SKM-1 treated with dmso at 0.1 percent for 144 hours (cell line): Measurements from ENCODE around the gene CERS6.
"Not testable (repeated sequence)": the region's sequence is repeated elsewhere in the genome, so short reads cannot be mapped to it uniquely, and the experiment has no call there.

Source experiments
- DNase-seq: peaks from one replicate; lab custom pipeline; 2025; ENCODE audit not compliant: unreplicated experiment; lab: John Stamatoyannopoulos, UW

The CERS6 gene

GRCh38 chr2:168495524-168495923 lies 39.5 kb downstream of the CERS6 start:
- no peak for DNase-seq

- no peak for DNase-seq
These were observed 40.8 kb downstream of the CERS6 start for GRCh38 chr2:168496906-168497305.

DNA sequence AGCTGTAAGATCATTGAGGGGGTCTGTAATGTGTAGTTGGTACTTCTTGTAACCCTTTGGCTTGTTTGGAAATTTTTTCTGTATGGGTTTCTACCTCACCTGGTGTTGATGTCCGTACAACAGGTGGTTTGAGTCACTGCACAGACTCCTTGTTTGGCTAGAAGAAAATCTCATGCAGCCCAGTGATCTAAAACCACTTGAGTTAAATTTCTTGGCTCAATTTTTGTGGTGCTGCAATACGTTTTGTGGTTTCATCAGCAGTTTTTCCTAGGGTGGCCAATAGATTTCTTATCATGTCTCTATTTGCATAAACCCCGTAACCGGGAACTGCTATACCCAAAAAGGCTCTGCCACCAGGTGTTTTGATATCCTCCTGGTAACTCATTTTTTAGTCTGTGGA lies 43.4 kb downstream of the CERS6 start:
- no peak for DNase-seq

- DNase-seq: no peak
These were observed 44.4 kb downstream of the CERS6 start for GRCh38 chr2:168500516-168500915.

- no peak for DNase-seq
These were observed 45.5 kb downstream of the CERS6 start for GRCh38 chr2:168501466-168502065.

GRCh38 chr2:168502852-168503251 lies 46.8 kb downstream of the CERS6 start:
- not testable (repeated sequence) for DNase-seq

GRCh38 chr2:168503901-168504300 lies 47.8 kb downstream of the CERS6 start:
- no peak for DNase-seq

- DNase-seq: no peak
These were observed 48.3 kb downstream of the CERS6 start for GRCh38 chr2:168504323-168504722.

DNA sequence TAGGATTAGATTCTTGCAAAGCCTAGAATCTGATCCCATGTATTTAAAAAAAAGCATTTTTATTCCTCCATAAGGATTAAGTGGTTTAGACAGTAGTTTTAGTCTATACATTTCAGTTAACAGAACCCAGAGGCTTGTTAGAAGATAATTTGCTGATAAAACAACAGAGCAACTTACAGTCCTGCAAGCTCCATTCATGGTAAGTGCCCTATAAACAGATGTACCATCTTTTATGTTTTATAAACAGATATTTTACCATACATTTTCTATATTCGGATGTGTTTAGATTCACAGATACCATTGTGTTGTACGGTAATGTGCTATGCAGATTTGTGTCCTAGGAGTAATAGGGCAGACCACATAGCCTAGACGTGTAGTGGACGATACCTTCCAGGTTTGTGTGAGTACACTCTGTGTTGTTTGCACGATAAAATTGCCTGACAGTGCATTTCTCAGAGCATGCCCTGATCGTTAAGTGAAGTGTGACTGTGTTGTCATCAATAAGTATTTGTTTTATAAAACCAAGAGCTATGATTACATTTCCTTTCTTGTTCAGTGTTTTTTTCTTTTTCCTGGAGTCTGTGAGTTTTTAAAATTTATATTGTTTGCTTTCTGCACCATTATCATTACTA lies 54.2 kb downstream of the CERS6 start:
- DNase-seq: no peak

GRCh38 chr2:168514692-168515091 lies 58.6 kb downstream of the CERS6 start:
- no peak for DNase-seq

- DNase-seq: no peak
These were observed 59.4 kb downstream of the CERS6 start for GRCh38 chr2:168515502-168515901.

GRCh38 chr2:168517816-168518215 lies 61.7 kb downstream of the CERS6 start:
- DNase-seq: no peak

- no peak for DNase-seq
These were observed 62.5 kb downstream of the CERS6 start for GRCh38 chr2:168518555-168519066.

DNA sequence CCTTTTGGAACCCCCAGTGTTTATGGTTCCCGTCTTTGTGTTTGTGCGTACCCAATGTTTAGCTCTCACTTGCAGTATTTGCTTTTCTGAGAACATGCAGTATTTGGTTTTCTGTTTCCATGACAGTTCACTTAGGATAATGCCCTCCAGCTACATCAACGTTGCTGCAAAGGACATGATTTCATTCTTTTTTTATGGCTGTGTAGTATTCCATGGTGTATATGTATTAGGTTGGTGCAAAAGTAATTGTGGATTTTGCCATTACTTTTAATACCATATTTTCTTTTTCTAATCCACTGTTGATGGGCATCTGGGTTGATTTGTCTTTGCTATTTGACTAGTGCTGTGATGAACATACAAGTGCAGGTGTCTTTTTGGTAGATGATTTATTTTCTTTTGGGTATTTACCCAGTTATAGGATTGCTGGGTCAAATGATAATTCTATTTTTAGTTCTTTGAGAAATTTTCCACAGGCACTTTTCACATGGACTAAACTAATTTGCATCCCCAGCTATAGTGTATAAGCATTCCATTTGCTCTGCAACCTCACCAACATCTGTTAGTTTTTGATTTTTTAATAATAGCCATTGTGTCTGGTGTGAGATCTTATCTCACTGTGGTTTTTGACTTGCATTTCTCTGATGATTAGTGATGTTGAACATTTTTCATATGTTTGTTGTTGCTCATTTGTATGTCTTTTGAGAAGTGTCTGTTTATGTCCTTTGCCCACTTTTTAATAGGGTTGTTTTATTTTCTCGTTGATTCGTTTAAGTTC lies 63.6 kb downstream of the CERS6 start:
- DNase-seq: no peak

DNA sequence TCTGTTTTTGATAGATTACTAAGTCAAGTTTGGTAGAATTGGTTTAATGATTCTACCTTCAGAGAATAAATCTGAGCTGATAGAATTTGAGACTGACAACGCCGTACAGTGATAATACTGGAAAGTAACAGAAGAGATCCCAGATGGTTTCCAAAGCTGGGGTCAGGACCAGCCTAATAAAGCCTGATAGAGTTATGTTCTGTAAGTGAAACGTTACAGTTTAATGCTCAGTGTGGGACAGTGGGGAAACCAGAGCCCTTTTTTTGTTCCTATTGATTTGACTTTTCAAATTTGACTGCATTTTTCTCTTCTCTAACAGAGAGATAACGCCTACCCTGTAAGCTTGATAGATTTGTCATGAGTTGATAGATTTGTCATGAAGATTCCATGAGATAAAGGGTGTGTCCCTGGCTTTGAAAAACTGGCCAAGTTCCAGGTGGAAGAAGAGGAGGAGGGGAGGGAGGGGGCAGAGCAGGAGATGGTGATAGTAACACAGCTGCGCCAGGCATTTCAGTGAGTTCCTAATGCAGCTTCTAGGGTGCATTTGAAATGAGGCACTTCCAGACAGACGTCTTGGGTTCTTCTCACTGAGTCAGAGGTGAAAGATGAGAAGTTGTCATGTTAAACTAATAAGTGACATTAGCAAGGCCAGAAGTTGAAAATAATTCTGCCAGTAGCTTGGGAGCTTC lies 65.1 kb downstream of the CERS6 start:
- DNase-seq: no peak

DNA sequence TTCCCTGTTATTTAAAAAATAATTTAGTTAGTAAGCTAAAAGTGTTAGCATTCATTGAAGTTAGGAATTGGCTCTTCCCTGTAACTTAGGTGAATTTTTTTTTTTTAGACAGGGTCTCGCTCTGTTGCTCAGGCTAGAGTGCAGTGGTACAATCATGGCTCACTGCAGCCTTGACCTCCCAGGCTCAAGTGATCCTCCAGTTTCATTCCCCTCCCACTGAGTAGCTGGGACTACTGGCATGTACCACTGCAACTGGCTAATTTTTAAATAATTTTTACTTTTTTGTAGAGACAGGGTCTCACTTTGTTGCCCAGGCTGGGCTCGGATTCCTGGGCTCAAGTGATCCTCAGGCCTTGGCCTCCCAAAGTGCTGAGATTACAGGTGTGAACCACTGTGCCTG lies 66.4 kb downstream of the CERS6 start:
- no peak for DNase-seq

- DNase-seq: no peak
These were observed 67.9 kb downstream of the CERS6 start for GRCh38 chr2:168524005-168524404.

GRCh38 chr2:168525020-168525419 lies 68.9 kb downstream of the CERS6 start:
- no peak for DNase-seq

GRCh38 chr2:168525716-168526446 lies 69.8 kb downstream of the CERS6 start:
- DNase-seq: no peak

DNA sequence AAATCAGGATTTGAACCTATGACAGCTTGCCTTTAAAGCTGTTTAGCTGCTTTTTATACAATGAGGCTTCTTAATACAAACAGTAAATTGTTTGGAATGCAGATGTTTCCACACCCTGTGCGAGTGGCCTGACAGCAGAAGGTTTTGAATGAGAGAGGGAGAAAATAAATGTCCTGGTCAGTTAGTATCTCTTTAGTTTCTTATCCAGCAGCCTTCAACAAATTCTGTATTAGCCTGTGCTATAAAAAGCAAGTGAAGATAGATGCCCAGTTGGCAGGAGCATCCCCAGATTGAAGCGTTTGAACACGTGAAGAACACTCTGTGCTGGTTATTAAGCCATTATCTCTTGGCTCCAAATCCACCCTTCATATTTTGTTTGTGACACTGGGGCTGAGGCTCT lies 70.6 kb downstream of the CERS6 start:
- no peak for DNase-seq

DNA sequence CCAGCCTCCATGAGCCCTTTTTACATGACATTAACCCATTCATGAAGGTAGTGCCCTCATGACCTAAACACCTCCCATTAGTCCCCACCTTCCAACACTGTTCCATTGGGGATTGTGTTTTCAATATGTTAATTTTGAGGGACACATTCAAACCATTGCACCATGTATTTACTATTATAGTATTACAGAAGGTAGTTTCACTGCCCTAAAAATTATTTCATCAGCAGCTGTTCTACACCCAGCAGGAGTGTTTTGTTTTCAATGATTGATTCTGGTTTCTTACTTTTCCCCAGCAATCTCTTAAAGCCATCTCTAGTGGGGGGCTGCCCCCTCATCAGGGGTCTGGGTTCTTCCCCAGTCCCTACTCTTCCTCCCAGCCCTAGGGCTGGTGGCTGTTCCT lies 71.9 kb downstream of the CERS6 start:
- no peak for DNase-seq
